Nephron progenitor cell (in vitro differentiated cells): ENCODE results near the gene AMOTL1.

Experiments
- DNase-seq: peaks from one replicate; pipeline ENCODE4 v3.0.0; 2021
- H3K27ac Mint-ChIP-seq: 2 replicates; pipeline ENCODE4 v1.8.0; 2021; ENCODE audit warnings: mild to moderate bottlenecking, moderate library complexity, mixed read lengths
- H3K27me3 Mint-ChIP-seq: 2 replicates; pipeline ENCODE4 v1.8.0; 2021; ENCODE audit warnings: mild to moderate bottlenecking, low read depth, mixed read lengths; ENCODE audit not compliant: poor library complexity
- H3K36me3 Mint-ChIP-seq: 2 replicates; pipeline ENCODE4 v1.8.0; 2021; ENCODE audit warnings: low read depth, mixed read lengths
- H3K4me1 Mint-ChIP-seq: 2 replicates; pipeline ENCODE4 v1.8.0; 2021; ENCODE audit warnings: mixed read lengths
- H3K4me3 Mint-ChIP-seq: 2 replicates; pipeline ENCODE4 v1.8.0; 2021; ENCODE audit warnings: mild to moderate bottlenecking, moderate library complexity, mixed read lengths
- H3K9me3 Mint-ChIP-seq: 2 replicates; pipeline ENCODE4 v1.8.0; 2021; ENCODE audit warnings: mild to moderate bottlenecking, moderate library complexity, mixed read lengths
- TF ChIP-seq, protein P1 (sequence below): fragments of 200-600 bp; sonication (generic); IDR thresholded peaks from 2 replicates; pipeline ENCODE4 v1.5.0; 2021; ENCODE audit warnings: antibody characterized with exemption

AMOTL1 gene

DNA sequence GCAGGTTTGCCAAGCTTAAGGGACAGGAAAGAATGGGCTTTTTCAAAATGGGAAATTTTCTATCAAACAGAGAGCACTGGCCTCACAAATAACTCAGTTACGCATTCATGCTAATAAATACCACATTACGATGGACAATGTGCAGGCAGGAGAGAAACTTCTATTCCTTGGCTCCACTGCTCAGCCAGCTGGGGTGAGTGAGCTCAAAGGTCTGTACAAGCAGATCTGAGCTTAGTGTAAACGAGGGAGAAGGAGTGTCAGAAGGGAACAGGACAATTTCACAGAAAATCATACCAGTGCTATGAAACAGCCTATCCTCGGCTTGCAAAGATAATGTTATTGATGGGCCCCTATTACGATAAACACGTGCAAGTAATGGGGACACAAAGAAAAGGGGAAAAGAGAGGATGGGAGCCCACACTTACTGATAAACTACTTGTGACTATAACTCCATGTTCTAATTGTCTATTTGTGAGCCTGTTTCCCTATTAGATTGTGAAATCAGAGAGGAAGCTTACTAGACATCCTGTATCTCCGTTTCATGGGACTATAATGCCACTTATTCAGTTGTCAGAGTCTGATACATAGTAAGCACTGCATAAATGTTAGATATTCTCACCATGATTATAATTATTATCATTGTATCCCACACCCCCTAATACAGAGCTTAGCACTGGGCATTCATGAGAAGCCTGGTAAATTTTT lies 46.3 kb downstream of the AMOTL1 start:
- TF ChIP-seq, protein P1, sequence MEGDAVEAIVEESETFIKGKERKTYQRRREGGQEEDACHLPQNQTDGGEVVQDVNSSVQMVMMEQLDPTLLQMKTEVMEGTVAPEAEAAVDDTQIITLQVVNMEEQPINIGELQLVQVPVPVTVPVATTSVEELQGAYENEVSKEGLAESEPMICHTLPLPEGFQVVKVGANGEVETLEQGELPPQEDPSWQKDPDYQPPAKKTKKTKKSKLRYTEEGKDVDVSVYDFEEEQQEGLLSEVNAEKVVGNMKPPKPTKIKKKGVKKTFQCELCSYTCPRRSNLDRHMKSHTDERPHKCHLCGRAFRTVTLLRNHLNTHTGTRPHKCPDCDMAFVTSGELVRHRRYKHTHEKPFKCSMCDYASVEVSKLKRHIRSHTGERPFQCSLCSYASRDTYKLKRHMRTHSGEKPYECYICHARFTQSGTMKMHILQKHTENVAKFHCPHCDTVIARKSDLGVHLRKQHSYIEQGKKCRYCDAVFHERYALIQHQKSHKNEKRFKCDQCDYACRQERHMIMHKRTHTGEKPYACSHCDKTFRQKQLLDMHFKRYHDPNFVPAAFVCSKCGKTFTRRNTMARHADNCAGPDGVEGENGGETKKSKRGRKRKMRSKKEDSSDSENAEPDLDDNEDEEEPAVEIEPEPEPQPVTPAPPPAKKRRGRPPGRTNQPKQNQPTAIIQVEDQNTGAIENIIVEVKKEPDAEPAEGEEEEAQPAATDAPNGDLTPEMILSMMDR = no peak
- Mint-ChIP-seq H3K4me1 (peaks cover 5% of the 10 kb centered on the region), H3K4me3 (no peak overlapping the region), H3K27me3 (no peaks in the 10 kb centered on the region), H3K9me3 (peaks cover 65% of the 10 kb centered on the region), H3K36me3 (peaks cover 95% of the 10 kb centered on the region), H3K27ac (no peak overlapping the region)
- no peak for DNase-seq

GRCh38 chr11:94815705-94816344 lies 47.7 kb downstream of the AMOTL1 start:
- Mint-ChIP-seq H3K27ac (no peak overlapping the region), H3K4me3 (no peak overlapping the region), H3K36me3 (peaks cover 95% of the 10 kb centered on the region), H3K4me1 (no peaks in the 10 kb centered on the region), H3K27me3 (no peaks in the 10 kb centered on the region), H3K9me3 (peaks cover 63% of the 10 kb centered on the region)
- DNase-seq = peak; percentile 9
- TF ChIP-seq, protein P1 = no peak

GRCh38 chr11:94820480-94820879 lies 52.3 kb downstream of the AMOTL1 start:
- Mint-ChIP-seq H3K9me3 (peaks cover 37% of the 10 kb centered on the region), H3K27ac (no peak overlapping the region), H3K4me3 (no peak overlapping the region), H3K36me3 (peaks cover 100% of the 10 kb centered on the region), H3K4me1 (no peaks in the 10 kb centered on the region), H3K27me3 (no peaks in the 10 kb centered on the region)
- no peak for DNase-seq
- TF ChIP-seq, protein P1 = no peak

DNA sequence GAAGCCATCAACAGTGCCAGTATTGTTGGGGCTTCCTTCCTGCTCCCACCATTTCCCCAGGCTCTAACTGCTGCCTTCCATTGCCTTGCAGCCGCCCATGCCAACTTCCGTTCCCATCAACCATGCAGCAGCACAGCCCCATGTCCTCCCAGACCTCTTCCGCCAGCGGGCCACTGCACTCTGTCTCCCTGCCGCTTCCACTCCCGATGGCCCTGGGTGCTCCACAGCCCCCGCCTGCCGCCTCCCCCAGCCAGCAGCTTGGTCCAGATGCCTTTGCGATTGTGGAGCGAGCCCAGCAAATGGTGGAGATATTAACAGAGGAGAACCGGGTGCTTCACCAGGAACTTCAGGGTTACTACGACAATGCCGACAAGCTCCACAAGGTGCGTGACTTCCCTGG lies 53.3 kb downstream of the AMOTL1 start:
- Mint-ChIP-seq H3K4me3 (no peak overlapping the region), H3K36me3 (peaks cover 100% of the 10 kb centered on the region), H3K9me3 (peaks cover 31% of the 10 kb centered on the region), H3K27ac (no peak overlapping the region), H3K27me3 (no peaks in the 10 kb centered on the region), H3K4me1 (peaks cover 4% of the 10 kb centered on the region)
- TF ChIP-seq, protein P1 = no peak
- no peak for DNase-seq

DNA sequence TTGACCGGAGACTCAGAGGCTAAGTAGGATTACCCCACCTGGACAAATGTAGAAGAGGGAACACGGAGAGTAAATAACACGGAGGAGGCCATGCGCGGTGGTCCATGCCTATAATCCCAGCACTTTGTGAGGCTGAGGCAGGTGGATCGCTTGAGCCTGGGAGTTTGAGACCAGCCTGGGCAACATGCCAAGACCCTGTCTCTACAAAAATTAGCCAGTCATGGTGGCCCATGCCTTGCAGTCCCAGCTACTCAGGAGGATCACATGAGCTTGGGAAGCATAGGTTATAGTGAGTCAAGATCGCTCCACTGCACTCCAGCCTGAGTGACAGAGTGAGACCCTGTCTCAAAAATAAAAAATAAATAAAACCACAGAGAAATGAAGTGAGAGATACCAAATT lies 53.9 kb downstream of the AMOTL1 start:
- Mint-ChIP-seq H3K27ac (peak overlapping the region; percentile 66), H3K9me3 (peaks cover 30% of the 10 kb centered on the region), H3K4me1 (peaks cover 8% of the 10 kb centered on the region), H3K4me3 (no peak overlapping the region), H3K36me3 (peaks cover 100% of the 10 kb centered on the region), H3K27me3 (no peaks in the 10 kb centered on the region)
- TF ChIP-seq, protein P1 = no peak
- DNase-seq = no peak
